ENCODE measurements around the gene MAML2. TPM values are rescaled to one million over a fixed set of nuclear protein-coding genes. Genes with fewer than 3 reads are reported as not detected.

MAML2 gene
- total and polyA plus RNA-seq, 2 of the 8 experiments (the other 6 are each of a cell fraction or from before 2014, with no cell fraction given) = 3.8 to 6.6 TPM

GRCh38 chr11:96159968-96160367, 183.0 kb downstream of the MAML2 start:
- TF ChIP-seq CHD1 (IDR thresholded peaks at IDR 0.05; ENCODE audit: low read depth, low read length) = no peak
- Histone ChIP-seq H3K27me3 (replicated peaks in 1 of 4; ENCODE audit: control insufficient read depth in 3 of 4, extremely low read depth in 1 of 4, insufficient read depth in 3 of 4, low read length in 3 of 4) (no peaks in the 10 kb centered on the region), H2AK5ac (ENCODE audit: low read depth, low read length) (no peak overlapping the region), H3K23ac (ENCODE audit: insufficient read length) (no peak overlapping the region), H3K18ac (ENCODE audit: extremely low read depth, low read length) (no peak overlapping the region), H4K5ac (ENCODE audit: insufficient read length, low read depth, low read length) (no peak overlapping the region), H2BK15ac (ENCODE audit: low read length) (no peak overlapping the region), H4K20me1 (replicated peaks in 1 of 2; ENCODE audit: control insufficient read depth in 1 of 2, insufficient read depth in 2 of 2, low read length in 2 of 2) (no peaks in the 10 kb centered on the region), H3K27ac (ENCODE audit: low read depth, low read length) (no peak overlapping the region), H3K79me2 (ENCODE audit: control insufficient read depth in 1 of 2, insufficient read depth in 2 of 2, low read length in 2 of 2) (no peaks in the 10 kb centered on the region), H3K79me1 (ENCODE audit: low read depth, low read length) (no peaks in the 10 kb centered on the region; the same call in 1 of the 2 replicates), H2AFZ (ENCODE audit: low read length) (no peak overlapping the region), H3K56ac (replicated peaks; ENCODE audit: insufficient read length, low read depth, low read length) (no peak overlapping the region), H3K14ac (ENCODE audit: insufficient read length) (no peak overlapping the region), H2BK120ac (replicated peaks; ENCODE audit: low read depth, low read length) (no peak overlapping the region), H2BK12ac (ENCODE audit: low read depth, low read length) (no peak overlapping the region), H4K8ac (ENCODE audit: extremely low read depth, insufficient read depth, low read length) (no peak overlapping the region), H4K91ac (replicated peaks; ENCODE audit: insufficient read length, low read length) (no peak overlapping the region), H2BK5ac (ENCODE audit: low read depth, low read length) (no peak overlapping the region), H3K9me3 (ENCODE audit: insufficient read depth in 2 of 2, low read depth in 1 of 2, low read length in 1 of 2) (no peaks in the 10 kb centered on the region), H3K4ac (replicated peaks; ENCODE audit: insufficient read length, low read depth, low read length) (no peak overlapping the region), H3K4me3 (ENCODE audit: extremely low read depth in 1 of 4, insufficient read depth in 2 of 4, low read depth in 3 of 4, low read length in 4 of 4) (no peak overlapping the region), H3K23me2 (ENCODE audit: low read depth, low read length) (no peaks in the 10 kb centered on the region), H3K9ac (replicated peaks in 1 of 4; ENCODE audit: extremely low read depth in 1 of 4, low read depth in 3 of 4, low read length in 3 of 4) (no peak overlapping the region), H3K36me3 (ENCODE audit: control insufficient read depth in 2 of 4, insufficient read depth in 4 of 4, low read length in 3 of 4) (no peaks in the 10 kb centered on the region), H3K4me1 (replicated peaks in 1 of 4; ENCODE audit: control insufficient read depth in 3 of 4, insufficient read depth in 4 of 4, low read length in 3 of 4) (peaks cover 0 to 13% (median 6%) of the 10 kb centered on the region in 4 experiments; a peak in 3 of 7 replicates), H3K4me2 (ENCODE audit: insufficient read depth in 1 of 2, low read depth in 2 of 2, low read length in 2 of 2) (no peak overlapping the region), H2BK20ac (ENCODE audit: low read length) (no peak overlapping the region)
- DNase-seq (ENCODE audit: low read depth in 1 of 2, low spot score in 2 of 2) (no peak), FAIRE-seq (no peak)
- POLR2A ChIA-PET (ENCODE audit: partially characterized antibody) = no interaction called here
- CTCF ChIA-PET (ENCODE audit: partially characterized antibody) = interaction anchor here (0.6 to 1.9 kb wide), 3 partner anchors 12 to 105 kb away, joined by 3 to 5 read pairs (median 3); no protein-coding TSS in a partner anchor
- 49% methylated on average over 6 of the region's 6 CpGs; no CpG with 5 or more reads in 1 of the 2 experiments for WGBS, 2 experiments (ENCODE audit: extremely low coverage in 1 of 2, insufficient coverage in 1 of 2, insufficient read length in 1 of 2, insufficient replicate concordance in 2 of 2, low coverage in 1 of 2, low lambda C conversion rate in 2 of 2, missing lambda C conversion rate in 1 of 2)
